Suprapubic skin (tissue), 4 donors: ENCODE data around the gene RUNX1. TPM values are rescaled to one million over a fixed set of nuclear protein-coding genes. Genes with fewer than 3 reads are reported as not detected.

Source experiments
- DNase-seq, 2 donors: peaks; one replicate each; pipeline ENCODE4 v3.0.0-alpha.2; 2019; ENCODE audit warnings: low spot score in 2 of 2
- H3K27ac ChIP-seq: fragments of 200-600 bp; sonication (generic); one replicate; pipeline ENCODE4 v1.5.1; 2019
- H3K27me3 ChIP-seq: fragments of 200-600 bp; sonication (generic); one replicate; pipeline ENCODE4 v1.5.1; 2019
- H3K36me3 ChIP-seq: fragments of 200-600 bp; sonication (generic); one replicate; pipeline ENCODE4 v1.5.1; 2019
- H3K4me1 ChIP-seq: fragments of 200-600 bp; sonication (generic); one replicate; pipeline ENCODE4 v1.5.1; 2019
- H3K4me3 ChIP-seq: fragments of 200-600 bp; sonication (generic); one replicate; pipeline ENCODE4 v1.5.1; 2019; ENCODE audit warnings: mild to moderate bottlenecking
- H3K9me3 ChIP-seq: fragments of 200-600 bp; sonication (generic); one replicate; pipeline ENCODE4 v1.5.1; 2019
- CTCF ChIP-seq, 2 donors: fragments of 200-600 bp in 1 of 2; fragments of 450-650 bp in 1 of 2; sonication (generic) in 1 of 2; IDR thresholded peaks; one replicate each; pipeline ENCODE4 v1.5.1; 2016 to 2019; ENCODE audit warnings: antibody characterized with exemption in 2 of 2, mild to moderate bottlenecking in 1 of 2, moderate library complexity in 1 of 2
- EP300 ChIP-seq: sonication (generic); formaldehyde crosslinking; IDR thresholded peaks from one replicate; pipeline ENCODE4 v1.6.1; 2017; ENCODE audit warnings: antibody characterized with exemption
- POLR2A ChIP-seq, 2 donors: fragments of 450-650 bp; IDR thresholded peaks; one replicate each; pipeline ENCODE4 v1.6.1; 2017; ENCODE audit warnings: antibody characterized with exemption in 2 of 2, mild to moderate bottlenecking in 2 of 2, moderate library complexity in 2 of 2
- POLR2AphosphoS5 ChIP-seq, 3 donors: sonication (generic); formaldehyde crosslinking; IDR thresholded peaks; one replicate each; pipeline ENCODE4 v1.6.1; 2017; ENCODE audit warnings: antibody characterized with exemption in 3 of 3
- WGBS: methylation state at CpG from one replicate; pipeline ENCODE4 v1.1.5; 2018; 5-methylcytosine and 5-hydroxymethylcytosine counted together
- total RNA-seq, 4 donors: library from RNA; depleted of rRNA; stranded (reverse); fragments of >200 nt; gene quantifications; one replicate each; pipeline ENCODE4 v1.1.0, GENCODE V29; 2016

The RUNX1 gene
- total RNA-seq, 4 donors from 2014 or later, result 15.4 to 26.7 (median 20.5) TPM

GRCh38 chr21:34799092-34799491, 250.0 kb downstream of the RUNX1 start:
- Histone ChIP-seq H3K9me3 (no peaks in the 10 kb centered on the region), H3K36me3 (peaks cover 23% of the 10 kb centered on the region), H3K4me3 (no peak overlapping the region), H3K4me1 (peaks cover 46% of the 10 kb centered on the region), H3K27me3 (no peaks in the 10 kb centered on the region), H3K27ac (no peak overlapping the region)
- TF ChIP-seq POLR2AphosphoS5 (IDR thresholded peaks at IDR 0.05) (no peak), CTCF (IDR thresholded peaks at IDR 0.05) (no peak), POLR2A (IDR thresholded peaks at IDR 0.05) (no peak), EP300 (no peak)
- no peak for DNase-seq
- WGBS, result 90% methylated on average over 6 of the region's 6 CpGs

GRCh38 chr21:34797921-34798535, 251.1 kb downstream of the RUNX1 start:
- WGBS, result 64% methylated on average over 8 of the region's 8 CpGs
- peaks cover 27% of the 10 kb centered on the region for H3K36me3 ChIP-seq
- H3K27ac ChIP-seq, result peak overlapping the region; percentile 79

DNA sequence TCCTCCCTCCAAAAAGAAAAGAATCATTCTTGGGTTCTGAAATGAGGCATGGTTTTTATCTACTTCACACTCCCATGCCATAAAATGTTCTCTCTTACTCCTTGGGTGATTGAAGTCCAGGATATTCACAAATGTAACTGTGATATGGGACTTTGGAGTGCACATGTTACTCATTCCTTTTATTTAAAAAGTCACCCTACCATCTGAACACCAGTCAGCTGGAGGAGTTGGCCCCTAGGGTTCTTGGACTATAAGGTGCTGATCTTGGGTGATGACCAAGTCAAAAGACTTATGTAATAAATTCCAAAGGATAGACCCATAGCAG, 251.9 kb downstream of the RUNX1 start:
- H3K27me3 ChIP-seq, result no peaks in the 10 kb centered on the region
- H3K27ac ChIP-seq, result peak overlapping the region; percentile 79
- TF ChIP-seq POLR2A (IDR thresholded peaks at IDR 0.05), result no peak
- TF ChIP-seq CTCF (IDR thresholded peaks at IDR 0.05), result no peak
- no peak for TF ChIP-seq EP300
- no peak for TF ChIP-seq POLR2AphosphoS5 (IDR thresholded peaks at IDR 0.05)
- H3K36me3 ChIP-seq, result peaks cover 35% of the 10 kb centered on the region
- no peak for DNase-seq
- H3K4me3 ChIP-seq, result no peak overlapping the region
- peaks cover 41% of the 10 kb centered on the region for H3K4me1 ChIP-seq
- H3K9me3 ChIP-seq, result no peaks in the 10 kb centered on the region

More at GRCh38 chr21:34797921-34798535, 251.1 kb downstream of the RUNX1 start:
- no peak for DNase-seq
- no peak overlapping the region for H3K4me3 ChIP-seq
- no peak for TF ChIP-seq EP300
- no peak for TF ChIP-seq POLR2A (IDR thresholded peaks at IDR 0.05)
- TF ChIP-seq CTCF (IDR thresholded peaks at IDR 0.05), result no peak
- TF ChIP-seq POLR2AphosphoS5 (IDR thresholded peaks at IDR 0.05), result no peak
- no peaks in the 10 kb centered on the region for H3K27me3 ChIP-seq
- peaks cover 46% of the 10 kb centered on the region for H3K4me1 ChIP-seq
- H3K9me3 ChIP-seq, result no peaks in the 10 kb centered on the region

- no peak overlapping the region for H3K4me3 ChIP-seq
- no peaks in the 10 kb centered on the region for H3K9me3 ChIP-seq
- H3K4me1 ChIP-seq, result peaks cover 38% of the 10 kb centered on the region
- peaks cover 41% of the 10 kb centered on the region for H3K36me3 ChIP-seq
- no peak for DNase-seq
- TF ChIP-seq POLR2A (IDR thresholded peaks at IDR 0.05) (no peak), EP300 (no peak), CTCF (IDR thresholded peaks at IDR 0.05) (no peak), POLR2AphosphoS5 (IDR thresholded peaks at IDR 0.05) (no peak)
- 53% methylated on average over 7 of the region's 7 CpGs for WGBS
- peak overlapping the region; percentile 79 for H3K27ac ChIP-seq
- H3K27me3 ChIP-seq, result no peaks in the 10 kb centered on the region
Observed at GRCh38 chr21:34796518-34797200, 252.4 kb downstream of the RUNX1 start.

DNA sequence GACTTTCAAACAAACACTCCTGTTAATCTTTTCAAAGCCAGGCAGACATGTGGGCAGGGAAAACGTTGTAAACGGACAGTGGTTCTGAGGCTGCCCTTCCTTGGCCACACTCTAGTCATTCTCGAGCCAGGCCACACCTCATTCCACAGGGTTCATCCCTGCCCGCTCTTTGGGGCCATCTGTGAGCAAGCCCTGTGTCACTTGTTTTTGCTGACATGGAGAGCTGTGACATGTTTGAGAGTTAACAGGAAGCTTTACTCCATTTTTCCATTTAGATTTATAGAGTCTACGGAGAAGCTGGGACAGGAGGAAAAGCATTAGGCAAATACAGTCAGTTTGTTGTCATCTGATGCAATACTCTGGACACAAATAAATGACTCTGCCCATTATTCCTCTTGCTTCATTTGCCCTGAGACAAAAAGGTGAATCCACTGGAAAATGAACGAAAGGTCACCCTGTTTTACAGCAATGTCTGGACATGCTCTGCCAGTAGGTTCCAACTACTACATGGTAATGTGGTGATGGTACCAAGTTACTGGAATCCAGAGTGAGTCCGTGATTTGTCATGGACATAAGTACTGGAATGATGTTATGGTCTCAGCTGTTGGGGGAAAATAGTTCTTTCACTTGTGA, 253.4 kb downstream of the RUNX1 start:
- DNase-seq, result no peak

More for the DNA sequence above, 253.4 kb downstream of the RUNX1 start:
- Histone ChIP-seq H3K27ac (peak overlapping the region; percentile 79), H3K9me3 (no peaks in the 10 kb centered on the region), H3K4me1 (peaks cover 38% of the 10 kb centered on the region), H3K36me3 (peaks cover 43% of the 10 kb centered on the region), H3K27me3 (no peaks in the 10 kb centered on the region), H3K4me3 (no peak overlapping the region)
- WGBS, result 46% methylated on average over 7 of the region's 7 CpGs
- peak in 1 of 3 donors; percentile 71 for TF ChIP-seq POLR2AphosphoS5 (IDR thresholded peaks at IDR 0.05)
- no peak for TF ChIP-seq POLR2A (IDR thresholded peaks at IDR 0.05)
